Fibroblast of pulmonary artery (primary cell): ENCODE results near the gene KRT6C.
A peak's percentile ranks its signal among the peaks of the same experiment; 100 is the strongest.

Experiments
- DNase-seq: peaks from one replicate; pipeline ENCODE4 v3.0.0-alpha.2; 2010; ENCODE audit warnings: low read depth
- H3K4me3 ChIP-seq: replicated peaks from 2 replicates; pipeline ENCODE4 v1.5.1; 2011; ENCODE audit warnings: low read depth, mild to moderate bottlenecking, control low read depth, low read length, moderate library complexity
- TF ChIP-seq, protein P1 (sequence below): IDR thresholded peaks from 2 replicates; pipeline ENCODE4 v1.5.1; 2011; ENCODE audit warnings: mild to moderate bottlenecking, control low read depth, low read length, inconsistent platforms; ENCODE audit errors: missing control alignments

Gene KRT6C

DNA sequence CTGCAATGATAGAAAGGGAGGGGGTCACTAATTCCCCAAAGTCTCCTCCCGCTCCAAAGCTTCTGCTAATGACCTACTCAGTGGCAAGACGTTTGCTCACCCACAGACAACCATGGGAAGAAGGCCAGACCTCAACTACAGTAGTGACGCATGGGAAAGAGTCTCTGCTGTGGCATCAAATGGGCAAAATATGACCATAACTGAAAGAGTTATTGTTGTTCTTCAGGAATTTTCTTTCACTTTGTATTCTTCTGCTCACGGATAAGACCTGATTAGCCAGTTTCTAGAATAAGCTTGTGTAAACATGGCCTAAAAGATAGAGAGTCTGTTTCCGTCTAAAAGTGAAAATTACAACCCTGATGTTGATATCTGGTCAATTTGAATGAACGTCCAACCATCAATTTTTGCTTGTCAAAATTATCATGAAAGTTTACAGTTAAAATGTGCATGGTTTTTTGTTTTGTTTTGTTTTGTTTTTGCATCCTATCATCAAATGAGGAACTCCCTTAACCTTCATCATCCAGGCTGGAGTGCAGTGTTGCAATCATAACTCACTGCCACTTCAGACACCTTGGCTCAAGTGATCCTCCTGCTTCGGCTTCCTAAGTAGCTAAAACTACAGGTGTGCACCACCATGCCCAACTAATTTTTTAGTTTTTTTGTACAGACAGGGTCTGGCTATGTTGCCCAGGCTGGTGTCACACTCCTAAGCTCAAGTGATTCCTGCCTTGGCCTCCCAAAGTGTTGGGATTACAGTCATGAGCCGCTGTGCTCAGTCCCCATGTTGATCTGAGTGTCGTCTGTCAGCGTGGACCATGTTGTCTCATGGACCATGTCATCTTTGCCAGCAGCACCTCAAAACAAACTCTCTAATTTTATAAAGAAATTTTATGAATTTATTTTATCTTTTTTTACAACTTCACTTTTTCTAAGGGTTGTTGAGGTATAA is 28.7 kb downstream of the KRT6C start:
- DNase-seq = no peak
- TF ChIP-seq, protein P1, sequence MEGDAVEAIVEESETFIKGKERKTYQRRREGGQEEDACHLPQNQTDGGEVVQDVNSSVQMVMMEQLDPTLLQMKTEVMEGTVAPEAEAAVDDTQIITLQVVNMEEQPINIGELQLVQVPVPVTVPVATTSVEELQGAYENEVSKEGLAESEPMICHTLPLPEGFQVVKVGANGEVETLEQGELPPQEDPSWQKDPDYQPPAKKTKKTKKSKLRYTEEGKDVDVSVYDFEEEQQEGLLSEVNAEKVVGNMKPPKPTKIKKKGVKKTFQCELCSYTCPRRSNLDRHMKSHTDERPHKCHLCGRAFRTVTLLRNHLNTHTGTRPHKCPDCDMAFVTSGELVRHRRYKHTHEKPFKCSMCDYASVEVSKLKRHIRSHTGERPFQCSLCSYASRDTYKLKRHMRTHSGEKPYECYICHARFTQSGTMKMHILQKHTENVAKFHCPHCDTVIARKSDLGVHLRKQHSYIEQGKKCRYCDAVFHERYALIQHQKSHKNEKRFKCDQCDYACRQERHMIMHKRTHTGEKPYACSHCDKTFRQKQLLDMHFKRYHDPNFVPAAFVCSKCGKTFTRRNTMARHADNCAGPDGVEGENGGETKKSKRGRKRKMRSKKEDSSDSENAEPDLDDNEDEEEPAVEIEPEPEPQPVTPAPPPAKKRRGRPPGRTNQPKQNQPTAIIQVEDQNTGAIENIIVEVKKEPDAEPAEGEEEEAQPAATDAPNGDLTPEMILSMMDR = no peak
- no peak overlapping the region for H3K4me3 ChIP-seq

DNA sequence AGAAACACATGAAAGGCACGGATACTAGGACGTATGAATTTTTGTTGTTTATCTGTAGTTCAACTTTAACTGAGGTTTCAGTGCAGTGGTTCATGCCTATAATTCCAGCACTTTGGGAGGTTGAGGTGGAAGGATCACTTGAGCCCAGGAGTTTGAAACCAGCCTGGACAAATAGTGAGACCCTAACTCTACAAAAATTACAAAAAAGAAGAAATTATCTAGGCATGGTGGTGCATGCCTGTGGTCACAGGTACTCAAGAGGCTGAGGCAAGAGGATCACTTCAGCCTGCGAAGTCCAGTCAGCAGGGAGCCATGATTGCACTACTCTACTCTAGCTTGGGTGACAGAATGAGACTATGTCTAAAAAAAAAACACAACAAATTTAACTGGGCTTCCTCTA is 29.6 kb downstream of the KRT6C start:
- TF ChIP-seq, protein P1 = no peak
- no peak for DNase-seq
- H3K4me3 ChIP-seq = no peak overlapping the region

DNA sequence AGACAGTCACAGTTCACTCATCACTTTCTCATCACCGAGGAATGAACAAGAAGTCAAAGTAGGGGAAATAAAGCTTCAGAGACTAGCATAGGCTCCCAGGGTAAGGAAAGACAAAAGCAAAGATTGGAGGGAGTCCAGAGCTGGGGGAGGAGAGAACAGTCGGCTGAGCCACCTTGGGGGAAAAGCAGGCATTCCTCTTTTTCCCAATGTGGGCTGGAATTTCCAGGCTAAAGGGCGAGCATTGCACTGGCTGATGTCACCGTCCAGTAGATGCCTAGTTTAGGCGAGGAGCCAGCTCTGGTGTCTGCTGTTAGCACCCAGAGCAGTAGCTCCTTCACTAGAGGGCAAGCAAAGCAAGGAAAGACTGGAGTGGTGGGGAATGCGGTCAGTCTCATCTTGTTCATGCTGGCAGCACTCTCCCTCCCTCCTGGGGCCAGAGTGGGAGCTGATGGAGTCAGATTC is 31.0 kb downstream of the KRT6C start:
- DNase-seq = peak; percentile 95
- TF ChIP-seq, protein P1 = peak; percentile 38
- no peak overlapping the region for H3K4me3 ChIP-seq

DNA sequence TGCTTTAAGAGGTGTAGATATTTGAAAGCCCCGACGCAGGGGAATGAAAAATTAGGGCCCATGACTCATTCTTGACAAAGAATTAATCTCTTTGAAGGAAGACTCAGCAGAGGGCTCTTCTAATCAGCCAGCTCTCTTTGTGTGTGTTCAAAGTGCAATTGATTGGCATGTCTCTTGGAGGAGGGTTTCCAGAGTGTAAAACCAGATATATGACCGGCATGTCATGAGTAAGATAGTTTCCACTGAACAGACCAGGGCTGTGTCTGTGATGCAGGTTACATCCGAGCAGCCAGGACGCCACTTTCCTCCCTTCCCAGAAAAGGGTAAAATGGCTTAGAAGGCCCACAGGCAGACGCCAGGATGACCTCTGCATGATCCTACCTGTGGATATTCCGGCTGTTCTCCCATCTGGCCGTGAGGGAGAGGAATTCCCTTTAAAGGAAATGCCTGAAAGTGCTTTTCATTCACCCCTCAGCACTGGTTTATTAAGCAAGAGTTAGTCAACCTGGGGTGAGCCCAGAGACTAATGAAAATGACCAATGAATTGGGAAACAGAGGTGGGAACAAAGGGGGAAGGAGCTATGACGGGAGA is 32.2 kb downstream of the KRT6C start:
- TF ChIP-seq, protein P1 = no peak
- peak; percentile 76 for DNase-seq
- no peak overlapping the region for H3K4me3 ChIP-seq

DNA sequence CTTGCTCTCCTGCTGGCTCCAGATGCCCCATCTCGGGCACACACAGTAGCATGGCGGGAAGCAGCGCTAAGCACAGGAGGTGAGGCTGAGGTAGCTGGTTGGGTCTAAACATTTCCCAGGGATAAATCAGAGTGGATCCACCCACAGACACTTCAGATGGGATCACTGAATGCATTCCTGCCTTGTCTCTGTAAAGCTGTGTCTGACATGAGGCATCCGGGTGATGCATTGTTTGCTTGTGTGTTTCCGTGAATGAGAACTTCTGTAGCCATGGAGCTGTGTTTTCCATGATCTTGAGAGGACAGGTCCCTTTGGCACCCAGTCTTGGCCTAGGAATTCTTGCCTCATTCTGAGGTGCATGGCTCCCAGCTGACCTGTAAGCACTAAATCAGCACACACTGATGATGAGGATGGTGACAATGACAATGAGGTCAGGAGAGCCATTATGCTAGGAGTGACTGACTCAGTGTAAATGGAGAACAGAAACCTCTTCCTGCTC is 32.7 kb downstream of the KRT6C start:
- TF ChIP-seq, protein P1 = no peak
- peak; percentile 85 for DNase-seq
- no peak overlapping the region for H3K4me3 ChIP-seq

DNA sequence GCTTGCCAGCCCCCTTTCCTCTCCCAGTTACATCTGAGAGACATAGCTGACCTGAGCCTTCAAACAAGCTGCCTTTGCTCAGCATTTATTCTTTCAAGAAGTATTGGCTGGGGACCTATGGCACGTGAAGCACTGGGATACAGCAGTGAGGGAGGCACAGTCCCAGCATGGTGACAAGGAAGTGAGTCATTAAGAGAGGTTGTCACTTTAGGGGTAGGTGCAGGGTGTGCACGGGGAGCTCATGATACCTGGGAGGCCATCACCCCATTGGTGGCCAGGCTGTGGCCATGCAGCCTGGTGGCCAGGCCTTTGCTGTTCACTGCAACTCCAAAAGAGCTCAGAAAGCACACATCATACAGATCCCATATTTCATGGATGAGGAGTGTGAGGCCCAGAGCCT is 33.8 kb downstream of the KRT6C start:
- no peak overlapping the region for H3K4me3 ChIP-seq
- TF ChIP-seq, protein P1 = no peak
- DNase-seq = no peak
